ENCODE data around the gene PCDH9. TPM values are rescaled to one million over a fixed set of nuclear protein-coding genes. Genes with fewer than 3 reads are reported as not detected.

The PCDH9 gene
- total and polyA plus RNA-seq, 2 of the 13 experiments (the other 11 are each of a cell fraction or from before 2014, with no cell fraction given) = 0.09 TPM; not detected in 1

GRCh38 chr13:66811455-66811854 is 418.7 kb downstream of the PCDH9 start (continued):
- TF ChIP-seq, protein P1, sequence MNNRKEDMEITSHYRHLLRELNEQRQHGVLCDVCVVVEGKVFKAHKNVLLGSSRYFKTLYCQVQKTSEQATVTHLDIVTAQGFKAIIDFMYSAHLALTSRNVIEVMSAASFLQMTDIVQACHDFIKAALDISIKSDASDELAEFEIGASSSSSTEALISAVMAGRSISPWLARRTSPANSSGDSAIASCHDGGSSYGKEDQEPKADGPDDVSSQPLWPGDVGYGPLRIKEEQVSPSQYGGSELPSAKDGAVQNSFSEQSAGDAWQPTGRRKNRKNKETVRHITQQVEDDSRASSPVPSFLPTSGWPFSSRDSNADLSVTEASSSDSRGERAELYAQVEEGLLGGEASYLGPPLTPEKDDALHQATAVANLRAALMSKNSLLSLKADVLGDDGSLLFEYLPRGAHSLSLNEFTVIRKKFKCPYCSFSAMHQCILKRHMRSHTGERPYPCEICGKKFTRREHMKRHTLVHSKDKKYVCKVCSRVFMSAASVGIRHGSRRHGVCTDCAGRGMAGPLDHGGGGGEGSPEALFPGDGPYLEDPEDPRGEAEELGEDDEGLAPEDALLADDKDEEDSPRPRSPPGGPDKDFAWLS (CRISPR knock-in tag; IDR thresholded peaks at IDR 0.05; ENCODE audit: borderline replicate concordance) = no peak
- TF ChIP-seq, protein P2, sequence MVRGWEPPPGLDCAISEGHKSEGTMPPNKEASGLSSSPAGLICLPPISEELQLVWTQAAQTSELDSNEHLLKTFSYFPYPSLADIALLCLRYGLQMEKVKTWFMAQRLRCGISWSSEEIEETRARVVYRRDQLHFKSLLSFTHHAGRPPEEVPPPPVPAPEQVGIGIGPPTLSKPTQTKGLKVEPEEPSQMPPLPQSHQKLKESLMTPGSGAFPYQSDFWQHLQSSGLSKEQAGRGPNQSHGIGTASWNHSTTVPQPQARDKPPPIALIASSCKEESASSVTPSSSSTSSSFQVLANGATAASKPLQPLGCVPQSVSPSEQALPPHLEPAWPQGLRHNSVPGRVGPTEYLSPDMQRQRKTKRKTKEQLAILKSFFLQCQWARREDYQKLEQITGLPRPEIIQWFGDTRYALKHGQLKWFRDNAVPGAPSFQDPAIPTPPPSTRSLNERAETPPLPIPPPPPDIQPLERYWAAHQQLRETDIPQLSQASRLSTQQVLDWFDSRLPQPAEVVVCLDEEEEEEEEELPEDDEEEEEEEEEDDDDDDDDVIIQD (CRISPR knock-in tag; IDR thresholded peaks at IDR 0.05; ENCODE audit: low read depth) = no peak
- TF ChIP-seq ZNF3 (CRISPR knock-in tag; IDR thresholded peaks at IDR 0.05) = no peak
- no peak for TF ChIP-seq NR3C1 (CRISPR knock-in tag; IDR thresholded peaks at IDR 0.05)
- TF ChIP-seq ZNF343 (CRISPR knock-in tag; IDR thresholded peaks at IDR 0.05) = no peak
- TF ChIP-seq ZNF333 (CRISPR knock-in tag; IDR thresholded peaks at IDR 0.05; ENCODE audit: borderline replicate concordance) = no peak
- TF ChIP-seq PHF8 (CRISPR knock-in tag; IDR thresholded peaks at IDR 0.05) = no peak

GRCh38 chr13:66809485-66809884 is 420.7 kb downstream of the PCDH9 start:
- no peaks in the 10 kb centered on the region for H3K4me1 ChIP-seq (ENCODE audit: insufficient read depth, low read length)
- FAIRE-seq = no peak
- H3K9ac ChIP-seq (ENCODE audit: insufficient read depth, low read depth, low read length) = no peak overlapping the region
- H2AFZ ChIP-seq (ENCODE audit: low read length) = no peak overlapping the region
- WGBS (ENCODE audit: low lambda C conversion rate) = 0% methylated on average over 1 of the region's 1 CpG
- DNase-seq (ENCODE audit: low spot score) = no peak
- H3K4me2 ChIP-seq (ENCODE audit: low read depth, low read length) = no peak overlapping the region
- ChIA-PET POLR2A (no interaction called here), CTCF (ENCODE audit: low intra/inter-chr PET ratio, low total read pairs) (no interaction called here)
- H3K9me3 ChIP-seq (ENCODE audit: low read length) = no peaks in the 10 kb centered on the region
- no peaks in the 10 kb centered on the region for H3K79me2 ChIP-seq (ENCODE audit: insufficient read depth, low read length)
- no peak overlapping the region for H3K4me3 ChIP-seq (replicated peaks in 1 of 3; ENCODE audit: insufficient read depth in 1 of 3, low read depth in 2 of 3, low read length in 3 of 3)
- ATAC-seq = no peak
- H3K36me3 ChIP-seq (replicated peaks in 1 of 2; ENCODE audit: control insufficient read depth in 1 of 2, insufficient read depth in 2 of 2, low read length in 2 of 2) = no peaks in the 10 kb centered on the region
- no peaks in the 10 kb centered on the region for H4K20me1 ChIP-seq (ENCODE audit: insufficient read depth, low read length)
- no peaks in the 10 kb centered on the region for H3K27me3 ChIP-seq (ENCODE audit: control insufficient read depth in 1 of 2, insufficient read depth in 2 of 2, low read length in 2 of 2)
- intact Hi-C loops (cut with micrococcal nuclease; ENCODE audit: unreplicated experiment) = no loop called here
- in situ Hi-C loops (cut with HindIII; ENCODE audit: extremely low pct_ligation_motif_present, low pct_unique_long_range_greater_than_20kb) = no loop called here
- no peak overlapping the region for H3K27ac ChIP-seq (ENCODE audit: extremely low read length, insufficient read depth, low read length)
- BruUV-seq (replicated peaks) = no TSS peak
- TF ChIP-seq CEBPZ (IDR thresholded peaks at IDR 0.05; ENCODE audit: low read length) = no peak
- no peak for TF ChIP-seq RFX3 (CRISPR knock-in tag; IDR thresholded peaks at IDR 0.05)
- TF ChIP-seq, protein P3, sequence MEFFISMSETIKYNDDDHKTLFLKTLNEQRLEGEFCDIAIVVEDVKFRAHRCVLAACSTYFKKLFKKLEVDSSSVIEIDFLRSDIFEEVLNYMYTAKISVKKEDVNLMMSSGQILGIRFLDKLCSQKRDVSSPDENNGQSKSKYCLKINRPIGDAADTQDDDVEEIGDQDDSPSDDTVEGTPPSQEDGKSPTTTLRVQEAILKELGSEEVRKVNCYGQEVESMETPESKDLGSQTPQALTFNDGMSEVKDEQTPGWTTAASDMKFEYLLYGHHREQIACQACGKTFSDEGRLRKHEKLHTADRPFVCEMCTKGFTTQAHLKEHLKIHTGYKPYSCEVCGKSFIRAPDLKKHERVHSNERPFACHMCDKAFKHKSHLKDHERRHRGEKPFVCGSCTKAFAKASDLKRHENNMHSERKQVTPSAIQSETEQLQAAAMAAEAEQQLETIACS (CRISPR knock-in tag; IDR thresholded peaks at IDR 0.05) = no peak
- TF ChIP-seq, protein P4, sequence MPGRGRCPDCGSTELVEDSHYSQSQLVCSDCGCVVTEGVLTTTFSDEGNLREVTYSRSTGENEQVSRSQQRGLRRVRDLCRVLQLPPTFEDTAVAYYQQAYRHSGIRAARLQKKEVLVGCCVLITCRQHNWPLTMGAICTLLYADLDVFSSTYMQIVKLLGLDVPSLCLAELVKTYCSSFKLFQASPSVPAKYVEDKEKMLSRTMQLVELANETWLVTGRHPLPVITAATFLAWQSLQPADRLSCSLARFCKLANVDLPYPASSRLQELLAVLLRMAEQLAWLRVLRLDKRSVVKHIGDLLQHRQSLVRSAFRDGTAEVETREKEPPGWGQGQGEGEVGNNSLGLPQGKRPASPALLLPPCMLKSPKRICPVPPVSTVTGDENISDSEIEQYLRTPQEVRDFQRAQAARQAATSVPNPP (CRISPR knock-in tag; IDR thresholded peaks at IDR 0.05) = no peak
- no peak for TF ChIP-seq ZNF546 (CRISPR knock-in tag; conservative IDR thresholded peaks at IDR 0.05)
- no peak for TF ChIP-seq ZNF7 (CRISPR knock-in tag; IDR thresholded peaks at IDR 0.05)
- no peak for TF ChIP-seq ZNF512 (CRISPR knock-in tag; IDR thresholded peaks at IDR 0.05)
